GM23338 (cell line): ENCODE measurements around the gene LRRC58. TPM values are rescaled to one million over a fixed set of nuclear protein-coding genes. Genes with fewer than 3 reads are reported as not detected.
"Not testable (repeated sequence)": the region's sequence is repeated elsewhere in the genome, so short reads cannot be mapped to it uniquely, and the experiment has no call there.

Source experiments
- ATAC-seq: fragments of 200-7000 bp; cut with Tn5 transposase; 3 replicates; pipeline ENCODE4 v1.9.1; 2020
- DNase-seq: peaks from one replicate; pipeline ENCODE4 v3.0.0-alpha.2; 2015; ENCODE audit warnings: low spot score
- H2AFZ ChIP-seq: fragments of 200-600 bp; sonication (generic); 2 replicates; pipeline ENCODE4 v1.8.0; 2016; ENCODE audit warnings: antibody characterized with exemption, mild to moderate bottlenecking, moderate library complexity
- H3F3A ChIP-seq: fragments of 200-600 bp; sonication (generic); replicated peaks from 2 replicates; pipeline ENCODE4 v1.8.0; 2017; ENCODE audit warnings: antibody characterized with exemption, mixed run types, low read depth
- H3K27ac ChIP-seq: fragments of 200-600 bp; sonication (generic); 2 replicates; pipeline ENCODE4 v1.6.1; 2016; ENCODE audit warnings: low read depth
- H3K27me3 ChIP-seq: fragments of 200-600 bp; sonication (generic); 2 replicates; pipeline ENCODE4 v1.8.0; 2016; ENCODE audit warnings: mild to moderate bottlenecking, mixed run types, moderate library complexity; ENCODE audit not compliant: insufficient read depth
- H3K36me3 ChIP-seq: fragments of 200-600 bp; sonication (generic); 2 replicates; pipeline ENCODE4 v1.8.0; 2016; ENCODE audit warnings: mild to moderate bottlenecking; ENCODE audit not compliant: insufficient read depth
- H3K4me1 ChIP-seq: fragments of 200-600 bp; sonication (generic); 2 replicates; pipeline ENCODE4 v1.8.0; 2016; ENCODE audit warnings: mild to moderate bottlenecking, moderate library complexity; ENCODE audit not compliant: insufficient read depth
- H3K4me2 ChIP-seq: fragments of 200-600 bp; sonication (generic); 2 replicates; pipeline ENCODE4 v1.7.1; 2017; ENCODE audit warnings: mixed run types
- H3K4me3 ChIP-seq: fragments of 200-600 bp; sonication (generic); 2 replicates; pipeline ENCODE4 v1.6.1; 2016; ENCODE audit warnings: mixed run types
- H3K79me2 ChIP-seq: fragments of 200-600 bp; sonication (generic); replicated peaks from 2 replicates; pipeline ENCODE4 v1.8.0; 2017; ENCODE audit warnings: mild to moderate bottlenecking; ENCODE audit not compliant: insufficient read depth
- H3K9me2 ChIP-seq: fragments of 200-600 bp; sonication (generic); 2 replicates; pipeline ENCODE4 v1.8.0; 2017; ENCODE audit not compliant: insufficient read depth
- H4K20me1 ChIP-seq: fragments of 200-600 bp; sonication (generic); replicated peaks from 2 replicates; pipeline ENCODE4 v1.8.0; 2017; ENCODE audit warnings: mild to moderate bottlenecking; ENCODE audit not compliant: insufficient read depth
- H3K27ac Mint-ChIP-seq: 2 replicates; pipeline ENCODE4 v1.8.0; 2020; ENCODE audit warnings: inconsistent platforms, mild to moderate bottlenecking, moderate library complexity, mixed read lengths
- H3K27me3 Mint-ChIP-seq: 3 replicates; pipeline ENCODE4 v1.8.0; 2022; ENCODE audit warnings: low read depth, mild to moderate bottlenecking, moderate library complexity, mixed read lengths, inconsistent platforms; ENCODE audit not compliant: insufficient read depth, poor library complexity
- H3K36me3 Mint-ChIP-seq: 3 replicates; pipeline ENCODE4 v1.8.0; 2021; ENCODE audit warnings: low read depth, mild to moderate bottlenecking, inconsistent platforms, moderate library complexity, mixed read lengths
- H3K4me1 Mint-ChIP-seq: 3 replicates; pipeline ENCODE4 v1.8.0; 2020; ENCODE audit warnings: mild to moderate bottlenecking, inconsistent platforms, mixed read lengths
- H3K4me3 Mint-ChIP-seq: 3 replicates; pipeline ENCODE4 v1.8.0; 2021; ENCODE audit warnings: moderate library complexity, mild to moderate bottlenecking, inconsistent platforms, mixed read lengths
- H3K9me3 Mint-ChIP-seq: 3 replicates; pipeline ENCODE4 v1.8.0; 2020; ENCODE audit warnings: moderate library complexity, mild to moderate bottlenecking, inconsistent platforms, mixed read lengths
- CREB1 ChIP-seq: fragments of 250-450 bp; sonication (Bioruptor Pico); IDR thresholded peaks from 2 replicates; pipeline ENCODE4 v1.5.0; 2020; ENCODE audit warnings: low read depth, mild to moderate bottlenecking, moderate library complexity
- EZH2phosphoT487 ChIP-seq: fragments of 200-600 bp; sonication (generic); IDR thresholded peaks from one replicate; pipeline ENCODE4 v1.8.1; 2018; ENCODE audit warnings: antibody characterized with exemption; ENCODE audit not compliant: unreplicated experiment
- NANOG ChIP-seq: IDR thresholded peaks from 2 replicates; pipeline ENCODE4 v1.6.1; 2016; ENCODE audit warnings: antibody characterized with exemption, borderline replicate concordance
- STAT1 ChIP-seq: IDR thresholded peaks from one replicate; pipeline ENCODE4 v1.6.1; 2016; ENCODE audit warnings: antibody characterized with exemption; ENCODE audit not compliant: unreplicated experiment
- ZNF331 ChIP-seq: fragments of 250-450 bp; sonication (Bioruptor Pico); IDR thresholded peaks from 2 replicates; pipeline ENCODE4 v1.5.0; 2020; ENCODE audit warnings: low read depth, mild to moderate bottlenecking, moderate library complexity
- polyA plus RNA-seq: library from polyadenylated mRNA; unstranded; fragments of >200 nt; fragmentation: Nextera tagmentation; extraction: Ambion mirVana; gene quantifications from 2 replicates; pipeline ENCODE4 v1.2.1, GENCODE V29; 2016
- total RNA-seq: library from RNA; depleted of rRNA; stranded (reverse); fragments of >200 nt; shearing (Covaris generic); gene quantifications from 2 replicates; pipeline ENCODE4 v1.2.3, GENCODE V29; 2014
- TF ChIP-seq, protein P1 (sequence below): IDR thresholded peaks from one replicate; pipeline ENCODE4 v1.6.1; 2018; ENCODE audit warnings: antibody characterized with exemption; ENCODE audit not compliant: unreplicated experiment

Gene LRRC58
- total and polyA plus RNA-seq, 2 experiments from 2014 or later = 7.0 to 23.8 TPM

DNA sequence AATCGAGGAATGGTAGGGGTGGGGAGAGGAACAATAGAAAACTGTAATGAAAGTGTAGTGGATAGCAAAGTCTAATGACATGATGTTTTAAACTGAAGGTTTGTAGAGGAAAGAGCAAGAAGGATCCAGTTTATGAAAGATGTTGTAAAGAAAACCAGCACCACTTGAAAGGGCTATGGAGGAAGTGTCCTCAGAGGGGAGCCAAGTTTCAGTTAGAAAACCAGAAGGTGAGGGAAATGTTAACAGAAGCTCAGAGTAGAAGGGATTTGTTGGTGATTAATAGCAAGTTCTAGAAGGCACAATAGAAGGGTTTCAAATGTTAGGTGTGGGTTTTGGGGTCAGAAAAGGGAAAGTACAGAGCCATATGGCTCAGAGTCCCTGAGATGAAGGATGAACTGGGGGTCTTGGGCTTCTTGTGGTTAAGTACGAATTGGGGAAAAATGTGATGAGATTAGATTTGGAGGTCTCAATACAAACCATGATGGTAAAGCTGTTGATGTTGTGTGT is 33.8 kb upstream of the LRRC58 start (continued):
- TF ChIP-seq, protein P1, sequence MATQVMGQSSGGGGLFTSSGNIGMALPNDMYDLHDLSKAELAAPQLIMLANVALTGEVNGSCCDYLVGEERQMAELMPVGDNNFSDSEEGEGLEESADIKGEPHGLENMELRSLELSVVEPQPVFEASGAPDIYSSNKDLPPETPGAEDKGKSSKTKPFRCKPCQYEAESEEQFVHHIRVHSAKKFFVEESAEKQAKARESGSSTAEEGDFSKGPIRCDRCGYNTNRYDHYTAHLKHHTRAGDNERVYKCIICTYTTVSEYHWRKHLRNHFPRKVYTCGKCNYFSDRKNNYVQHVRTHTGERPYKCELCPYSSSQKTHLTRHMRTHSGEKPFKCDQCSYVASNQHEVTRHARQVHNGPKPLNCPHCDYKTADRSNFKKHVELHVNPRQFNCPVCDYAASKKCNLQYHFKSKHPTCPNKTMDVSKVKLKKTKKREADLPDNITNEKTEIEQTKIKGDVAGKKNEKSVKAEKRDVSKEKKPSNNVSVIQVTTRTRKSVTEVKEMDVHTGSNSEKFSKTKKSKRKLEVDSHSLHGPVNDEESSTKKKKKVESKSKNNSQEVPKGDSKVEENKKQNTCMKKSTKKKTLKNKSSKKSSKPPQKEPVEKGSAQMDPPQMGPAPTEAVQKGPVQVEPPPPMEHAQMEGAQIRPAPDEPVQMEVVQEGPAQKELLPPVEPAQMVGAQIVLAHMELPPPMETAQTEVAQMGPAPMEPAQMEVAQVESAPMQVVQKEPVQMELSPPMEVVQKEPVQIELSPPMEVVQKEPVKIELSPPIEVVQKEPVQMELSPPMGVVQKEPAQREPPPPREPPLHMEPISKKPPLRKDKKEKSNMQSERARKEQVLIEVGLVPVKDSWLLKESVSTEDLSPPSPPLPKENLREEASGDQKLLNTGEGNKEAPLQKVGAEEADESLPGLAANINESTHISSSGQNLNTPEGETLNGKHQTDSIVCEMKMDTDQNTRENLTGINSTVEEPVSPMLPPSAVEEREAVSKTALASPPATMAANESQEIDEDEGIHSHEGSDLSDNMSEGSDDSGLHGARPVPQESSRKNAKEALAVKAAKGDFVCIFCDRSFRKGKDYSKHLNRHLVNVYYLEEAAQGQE = no peak
- no peak for TF ChIP-seq EZH2phosphoT487
- TF ChIP-seq NANOG = no peak
- TF ChIP-seq STAT1 = no peak

DNA sequence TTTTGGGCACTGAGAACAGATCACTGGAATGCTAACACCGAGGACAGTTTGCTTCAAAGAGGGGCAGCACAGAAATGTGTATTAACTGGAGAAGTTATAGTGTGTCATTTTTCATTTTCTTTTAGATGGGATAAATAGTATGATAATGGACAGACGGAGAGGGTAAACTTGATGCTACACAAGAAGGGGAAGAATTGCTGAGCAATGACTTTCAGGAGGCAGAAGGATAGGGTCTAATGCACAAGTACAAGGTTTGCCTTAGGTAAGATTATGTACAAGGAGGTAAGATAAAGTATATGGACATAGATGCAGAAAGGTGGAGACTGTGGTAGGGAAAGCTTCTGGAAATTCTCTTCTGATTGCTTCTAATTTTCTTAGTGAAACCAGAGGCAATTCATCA is 32.3 kb upstream of the LRRC58 start:
- DNase-seq (no peak), ATAC-seq (no peak)
- Histone ChIP-seq H3K9me2 (peaks cover 3% of the 10 kb centered on the region; the same call in 1 of the 2 replicates), H3K4me1 (no peaks in the 10 kb centered on the region), H3K79me2 (no peaks in the 10 kb centered on the region), H2AFZ (no peak overlapping the region), H3K4me2 (no peak overlapping the region), H3K27me3 (no peaks in the 10 kb centered on the region), H3K36me3 (no peaks in the 10 kb centered on the region), H3K27ac (no peak overlapping the region), H4K20me1 (no peaks in the 10 kb centered on the region), H3F3A (no peaks in the 10 kb centered on the region), H3K4me3 (no peak overlapping the region)
- Mint-ChIP-seq H3K4me3 (no peak overlapping the region), H3K36me3 (peaks cover 13% of the 10 kb centered on the region), H3K9me3 (peaks cover 16% of the 10 kb centered on the region; the same call in 2 of the 3 replicates), H3K27ac (no peak overlapping the region), H3K27me3 (peaks cover 2% of the 10 kb centered on the region), H3K4me1 (peaks cover 2% of the 10 kb centered on the region; the same call in 1 of the 3 replicates)
- no peak for TF ChIP-seq ZNF331 (CRISPR knock-in tag)

DNA sequence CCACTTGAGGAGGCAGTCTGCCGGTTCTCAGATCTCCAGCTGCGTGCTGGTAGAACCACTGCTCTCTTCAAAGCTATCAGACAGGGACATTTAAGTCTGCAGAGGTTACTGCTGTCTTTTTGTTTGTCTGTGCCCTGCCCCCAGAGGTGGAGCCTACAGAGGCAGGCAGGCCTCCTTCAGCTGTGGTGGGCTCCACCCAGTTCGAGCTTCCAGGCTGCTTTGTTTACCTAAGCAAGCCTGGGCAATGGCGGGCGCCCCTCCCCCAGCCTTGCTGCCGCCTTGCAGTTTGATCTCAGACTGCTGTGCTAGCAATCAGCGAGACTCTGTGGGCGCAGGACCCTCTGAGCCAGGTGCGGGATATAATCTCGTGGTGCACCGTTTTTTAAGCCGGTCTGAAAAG is 28.8 kb upstream of the LRRC58 start:
- Mint-ChIP-seq H3K36me3 (peaks cover 13% of the 10 kb centered on the region), H3K9me3 (peaks cover 16% of the 10 kb centered on the region; the same call in 2 of the 3 replicates)
- not testable (repeated sequence) for H3K27me3 ChIP-seq, H3K27ac ChIP-seq, H3K4me1 ChIP-seq, H2AFZ ChIP-seq, ATAC-seq, H3K4me1 Mint-ChIP-seq, H3K79me2 ChIP-seq, H3K36me3 ChIP-seq, H3F3A ChIP-seq, H3K27ac Mint-ChIP-seq, H3K4me3 ChIP-seq, H4K20me1 ChIP-seq, H3K27me3 Mint-ChIP-seq, H3K4me3 Mint-ChIP-seq, H3K9me2 ChIP-seq, H3K4me2 ChIP-seq, DNase-seq

DNA sequence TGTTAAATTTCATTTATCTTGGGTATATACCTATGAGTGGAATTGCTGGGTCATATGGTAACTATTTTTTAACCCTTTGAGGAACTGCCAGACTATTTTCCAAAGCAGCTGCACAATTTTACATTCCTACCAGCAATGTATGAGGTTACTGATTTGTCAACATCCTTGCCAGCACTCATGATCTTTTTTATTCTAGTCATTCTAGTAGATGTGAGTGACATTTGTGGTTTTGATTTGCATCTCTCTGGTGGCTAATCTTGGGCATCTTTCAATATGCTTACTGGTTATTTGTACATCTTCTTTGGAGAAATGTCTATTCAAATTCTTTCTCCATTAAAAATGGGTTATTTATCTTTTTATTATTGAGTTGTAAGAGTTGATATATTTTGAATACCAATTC is 21.3 kb upstream of the LRRC58 start:
- Mint-ChIP-seq H3K36me3 (no peaks in the 10 kb centered on the region), H3K27ac (no peak overlapping the region), H3K4me1 (no peaks in the 10 kb centered on the region), H3K4me3 (no peak overlapping the region), H3K9me3 (peaks cover 4% of the 10 kb centered on the region; the same call in 1 of the 3 replicates), H3K27me3 (no peaks in the 10 kb centered on the region)
- no peaks in the 10 kb centered on the region; the same call in 1 of the 2 replicates for H3K27me3 ChIP-seq
- no peak overlapping the region for H3K27ac ChIP-seq
- DNase-seq (no peak), ATAC-seq (no peak)
- H3K4me1 ChIP-seq = no peaks in the 10 kb centered on the region
- H3F3A ChIP-seq = no peaks in the 10 kb centered on the region
- no peak overlapping the region for H3K4me2 ChIP-seq
- H4K20me1 ChIP-seq = no peaks in the 10 kb centered on the region
- no peak overlapping the region for H3K4me3 ChIP-seq
- H2AFZ ChIP-seq = no peak overlapping the region
- H3K9me2 ChIP-seq = no peaks in the 10 kb centered on the region
- H3K36me3 ChIP-seq = no peaks in the 10 kb centered on the region
- no peaks in the 10 kb centered on the region for H3K79me2 ChIP-seq
- TF ChIP-seq CREB1 (no peak), NANOG (no peak)
